ENCODE results near the gene NCOA3. TPM values are rescaled to one million over a fixed set of nuclear protein-coding genes. Genes with fewer than 3 reads are reported as not detected.

NCOA3 gene
- total RNA-seq, 1 experiment from 2014 or later, result 25.9 TPM

DNA sequence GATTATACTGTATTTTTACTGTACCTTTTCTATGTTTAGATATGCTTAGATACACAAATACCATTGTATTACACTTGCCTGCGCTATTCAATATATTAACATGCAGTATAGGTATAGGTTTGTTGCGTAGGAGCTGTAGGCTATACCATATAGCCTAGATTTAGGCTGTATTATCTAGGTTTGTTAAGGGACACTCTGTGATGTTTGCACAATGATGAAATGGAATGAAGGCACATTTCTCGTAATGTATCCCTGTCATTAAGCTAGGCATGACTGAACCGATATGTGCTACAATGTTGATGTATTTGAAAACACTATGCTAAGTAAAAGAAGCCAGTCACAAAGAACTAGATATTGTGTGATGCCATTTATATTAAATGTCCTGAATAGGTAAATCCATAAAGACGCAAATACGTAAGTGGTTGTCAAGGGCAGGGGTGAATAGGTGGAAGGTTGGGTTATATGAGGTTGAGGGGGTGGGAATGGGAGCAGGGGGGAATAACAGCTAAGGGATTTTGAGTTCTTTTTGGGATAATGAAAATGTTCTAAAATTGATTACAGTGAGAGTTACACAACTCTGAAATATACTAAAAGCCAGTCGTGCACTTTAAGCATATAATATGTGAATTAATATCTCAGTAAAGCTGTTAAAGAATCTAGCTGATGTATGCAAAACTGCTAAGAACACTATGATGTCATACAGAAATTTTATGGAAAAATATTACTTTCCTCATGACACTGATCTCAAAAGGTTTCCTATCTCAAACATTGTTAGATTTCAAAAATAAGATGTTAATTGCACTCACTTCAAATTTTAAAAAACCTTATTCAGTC lies 97.4 kb downstream of the NCOA3 start (continued):
- TF ChIP-seq, protein P1, sequence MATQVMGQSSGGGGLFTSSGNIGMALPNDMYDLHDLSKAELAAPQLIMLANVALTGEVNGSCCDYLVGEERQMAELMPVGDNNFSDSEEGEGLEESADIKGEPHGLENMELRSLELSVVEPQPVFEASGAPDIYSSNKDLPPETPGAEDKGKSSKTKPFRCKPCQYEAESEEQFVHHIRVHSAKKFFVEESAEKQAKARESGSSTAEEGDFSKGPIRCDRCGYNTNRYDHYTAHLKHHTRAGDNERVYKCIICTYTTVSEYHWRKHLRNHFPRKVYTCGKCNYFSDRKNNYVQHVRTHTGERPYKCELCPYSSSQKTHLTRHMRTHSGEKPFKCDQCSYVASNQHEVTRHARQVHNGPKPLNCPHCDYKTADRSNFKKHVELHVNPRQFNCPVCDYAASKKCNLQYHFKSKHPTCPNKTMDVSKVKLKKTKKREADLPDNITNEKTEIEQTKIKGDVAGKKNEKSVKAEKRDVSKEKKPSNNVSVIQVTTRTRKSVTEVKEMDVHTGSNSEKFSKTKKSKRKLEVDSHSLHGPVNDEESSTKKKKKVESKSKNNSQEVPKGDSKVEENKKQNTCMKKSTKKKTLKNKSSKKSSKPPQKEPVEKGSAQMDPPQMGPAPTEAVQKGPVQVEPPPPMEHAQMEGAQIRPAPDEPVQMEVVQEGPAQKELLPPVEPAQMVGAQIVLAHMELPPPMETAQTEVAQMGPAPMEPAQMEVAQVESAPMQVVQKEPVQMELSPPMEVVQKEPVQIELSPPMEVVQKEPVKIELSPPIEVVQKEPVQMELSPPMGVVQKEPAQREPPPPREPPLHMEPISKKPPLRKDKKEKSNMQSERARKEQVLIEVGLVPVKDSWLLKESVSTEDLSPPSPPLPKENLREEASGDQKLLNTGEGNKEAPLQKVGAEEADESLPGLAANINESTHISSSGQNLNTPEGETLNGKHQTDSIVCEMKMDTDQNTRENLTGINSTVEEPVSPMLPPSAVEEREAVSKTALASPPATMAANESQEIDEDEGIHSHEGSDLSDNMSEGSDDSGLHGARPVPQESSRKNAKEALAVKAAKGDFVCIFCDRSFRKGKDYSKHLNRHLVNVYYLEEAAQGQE (IDR thresholded peaks at IDR 0.05; ENCODE audit: low read depth), result no peak
- TF ChIP-seq FOSL1 (IDR thresholded peaks at IDR 0.05; ENCODE audit: low read depth) (no peak), ZNF274 (IDR thresholded peaks at IDR 0.05; ENCODE audit: low read depth, low read length) (no peak), JUND (IDR thresholded peaks at IDR 0.05) (no peak), SRF (IDR thresholded peaks at IDR 0.05; ENCODE audit: low read depth) (no peak), SIN3A (IDR thresholded peaks at IDR 0.05; ENCODE audit: low read depth) (no peak)
- TF ChIP-seq, protein P2, sequence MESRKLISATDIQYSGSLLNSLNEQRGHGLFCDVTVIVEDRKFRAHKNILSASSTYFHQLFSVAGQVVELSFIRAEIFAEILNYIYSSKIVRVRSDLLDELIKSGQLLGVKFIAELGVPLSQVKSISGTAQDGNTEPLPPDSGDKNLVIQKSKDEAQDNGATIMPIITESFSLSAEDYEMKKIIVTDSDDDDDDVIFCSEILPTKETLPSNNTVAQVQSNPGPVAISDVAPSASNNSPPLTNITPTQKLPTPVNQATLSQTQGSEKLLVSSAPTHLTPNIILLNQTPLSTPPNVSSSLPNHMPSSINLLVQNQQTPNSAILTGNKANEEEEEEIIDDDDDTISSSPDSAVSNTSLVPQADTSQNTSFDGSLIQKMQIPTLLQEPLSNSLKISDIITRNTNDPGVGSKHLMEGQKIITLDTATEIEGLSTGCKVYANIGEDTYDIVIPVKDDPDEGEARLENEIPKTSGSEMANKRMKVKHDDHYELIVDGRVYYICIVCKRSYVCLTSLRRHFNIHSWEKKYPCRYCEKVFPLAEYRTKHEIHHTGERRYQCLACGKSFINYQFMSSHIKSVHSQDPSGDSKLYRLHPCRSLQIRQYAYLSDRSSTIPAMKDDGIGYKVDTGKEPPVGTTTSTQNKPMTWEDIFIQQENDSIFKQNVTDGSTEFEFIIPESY (IDR thresholded peaks at IDR 0.05; ENCODE audit: extremely low read depth, insufficient replicate concordance, low read length), result no peak
- TF ChIP-seq, protein P3, sequence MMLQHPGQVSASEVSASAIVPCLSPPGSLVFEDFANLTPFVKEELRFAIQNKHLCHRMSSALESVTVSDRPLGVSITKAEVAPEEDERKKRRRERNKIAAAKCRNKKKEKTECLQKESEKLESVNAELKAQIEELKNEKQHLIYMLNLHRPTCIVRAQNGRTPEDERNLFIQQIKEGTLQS (IDR thresholded peaks at IDR 0.05), result no peak
- TF ChIP-seq, protein P4, sequence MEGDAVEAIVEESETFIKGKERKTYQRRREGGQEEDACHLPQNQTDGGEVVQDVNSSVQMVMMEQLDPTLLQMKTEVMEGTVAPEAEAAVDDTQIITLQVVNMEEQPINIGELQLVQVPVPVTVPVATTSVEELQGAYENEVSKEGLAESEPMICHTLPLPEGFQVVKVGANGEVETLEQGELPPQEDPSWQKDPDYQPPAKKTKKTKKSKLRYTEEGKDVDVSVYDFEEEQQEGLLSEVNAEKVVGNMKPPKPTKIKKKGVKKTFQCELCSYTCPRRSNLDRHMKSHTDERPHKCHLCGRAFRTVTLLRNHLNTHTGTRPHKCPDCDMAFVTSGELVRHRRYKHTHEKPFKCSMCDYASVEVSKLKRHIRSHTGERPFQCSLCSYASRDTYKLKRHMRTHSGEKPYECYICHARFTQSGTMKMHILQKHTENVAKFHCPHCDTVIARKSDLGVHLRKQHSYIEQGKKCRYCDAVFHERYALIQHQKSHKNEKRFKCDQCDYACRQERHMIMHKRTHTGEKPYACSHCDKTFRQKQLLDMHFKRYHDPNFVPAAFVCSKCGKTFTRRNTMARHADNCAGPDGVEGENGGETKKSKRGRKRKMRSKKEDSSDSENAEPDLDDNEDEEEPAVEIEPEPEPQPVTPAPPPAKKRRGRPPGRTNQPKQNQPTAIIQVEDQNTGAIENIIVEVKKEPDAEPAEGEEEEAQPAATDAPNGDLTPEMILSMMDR (IDR thresholded peaks at IDR 0.05 in 2 of 3, conservative IDR thresholded peaks at IDR 0.05 in 1 of 3; ENCODE audit: borderline replicate concordance in 1 of 3, insufficient read depth in 1 of 3, low read depth in 2 of 3, low read length in 2 of 3), result no peak

Measured in HCT116 (cell line).